ENCODE data around the gene ACSM5. TPM values are rescaled to one million over a fixed set of nuclear protein-coding genes. Genes with fewer than 3 reads are reported as not detected.
"Not testable (repeated sequence)": the region's sequence is repeated elsewhere in the genome, so short reads cannot be mapped to it uniquely, and the experiment has no call there.

ACSM5 gene
- total RNA-seq, 1 donor, result not detected

- no peaks in the 10 kb centered on the region for H3K9me3 ChIP-seq (ENCODE audit: low read depth, low read length)
These were observed 15.3 kb upstream of the ACSM5 start for GRCh38 chr16:20393801-20394577.

GRCh38 chr16:20395946-20396345, 13.4 kb upstream of the ACSM5 start:
- no peaks in the 10 kb centered on the region for H3K4me1 ChIP-seq (ENCODE audit: insufficient read depth, low read length)
- H3K9me3 ChIP-seq (ENCODE audit: low read depth, low read length), result no peaks in the 10 kb centered on the region
- H3K27me3 ChIP-seq (ENCODE audit: insufficient read depth, low read length), result no peaks in the 10 kb centered on the region
- no peak overlapping the region for H3K4me3 ChIP-seq (ENCODE audit: low read length)

More at GRCh38 chr16:20393801-20394577, 15.3 kb upstream of the ACSM5 start:
- no peak overlapping the region for H3K4me3 ChIP-seq (ENCODE audit: low read length)
- no peaks in the 10 kb centered on the region for H3K27me3 ChIP-seq (ENCODE audit: insufficient read depth, low read length)
- no peaks in the 10 kb centered on the region for H3K4me1 ChIP-seq (ENCODE audit: insufficient read depth, low read length)

DNA sequence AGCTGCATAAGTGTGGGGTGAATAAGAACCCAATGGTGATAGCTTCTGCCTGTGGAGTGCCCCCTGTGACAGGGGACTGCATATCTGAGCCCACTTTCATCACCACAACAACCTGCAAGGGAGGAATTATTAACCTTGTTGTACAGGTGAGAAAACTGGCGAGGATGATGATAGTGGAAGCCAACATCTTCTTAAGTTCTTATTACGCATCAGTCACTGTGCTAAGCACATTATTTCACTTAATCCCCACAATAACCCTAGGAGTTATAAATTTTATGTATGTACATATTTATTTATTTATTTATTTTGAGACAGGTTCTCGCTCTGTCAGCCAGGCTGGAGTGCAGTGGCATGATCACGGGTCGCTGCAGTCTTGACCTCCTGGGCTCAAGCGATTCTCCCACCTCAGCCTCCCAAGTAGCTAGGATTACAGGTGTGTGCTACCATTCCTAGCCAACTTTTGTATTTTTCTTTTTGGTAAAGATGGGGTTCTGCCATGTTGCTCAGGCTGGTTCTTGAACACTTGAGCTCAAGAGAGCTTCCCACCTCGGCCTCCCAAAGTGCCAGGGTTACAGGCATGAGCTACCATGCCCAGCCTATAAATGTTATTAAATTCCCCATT, 12.4 kb upstream of the ACSM5 start:
- no peak overlapping the region for H3K4me3 ChIP-seq (ENCODE audit: low read length)
- no peaks in the 10 kb centered on the region for H3K4me1 ChIP-seq (ENCODE audit: insufficient read depth, low read length)
- no peaks in the 10 kb centered on the region for H3K9me3 ChIP-seq (ENCODE audit: low read depth, low read length)
- H3K27me3 ChIP-seq (ENCODE audit: insufficient read depth, low read length), result no peaks in the 10 kb centered on the region

DNA sequence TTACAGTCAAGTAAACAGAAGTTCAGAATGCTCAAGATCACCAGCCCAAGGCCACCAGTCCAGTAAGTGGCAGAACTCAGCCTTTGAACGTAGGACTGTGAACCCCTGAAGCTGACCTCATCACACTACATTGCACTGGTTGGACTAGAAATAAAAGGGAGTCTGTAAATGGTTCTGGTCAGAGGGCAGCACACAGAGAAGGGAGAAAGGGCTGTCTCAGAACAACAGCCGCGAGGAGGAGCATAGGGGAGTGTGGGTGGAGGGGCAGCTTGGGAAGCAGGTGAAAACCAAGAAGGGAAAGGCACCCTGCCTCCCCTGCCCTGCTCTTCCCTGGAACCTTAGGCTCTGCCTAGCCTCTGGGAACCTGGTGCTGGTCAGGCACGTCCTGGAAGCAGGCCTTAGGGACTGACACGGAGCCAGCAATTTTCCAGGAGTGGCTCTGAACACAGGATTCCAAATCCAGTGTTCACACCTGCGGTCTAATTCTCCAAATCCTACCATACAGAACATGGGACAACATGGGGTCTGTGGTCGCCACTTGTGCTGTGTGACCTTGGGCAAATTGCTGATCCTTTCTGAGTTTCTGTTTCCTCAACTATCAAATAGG, 11.8 kb upstream of the ACSM5 start:
- H3K27me3 ChIP-seq (ENCODE audit: insufficient read depth, low read length), result no peaks in the 10 kb centered on the region
- H3K4me1 ChIP-seq (ENCODE audit: insufficient read depth, low read length), result no peaks in the 10 kb centered on the region
- no peak overlapping the region for H3K4me3 ChIP-seq (ENCODE audit: low read length)
- no peaks in the 10 kb centered on the region for H3K9me3 ChIP-seq (ENCODE audit: low read depth, low read length)

- Histone ChIP-seq H3K27me3 (ENCODE audit: insufficient read depth, low read length) (no peaks in the 10 kb centered on the region), H3K9me3 (ENCODE audit: low read depth, low read length) (no peaks in the 10 kb centered on the region), H3K4me1 (ENCODE audit: insufficient read depth, low read length) (no peaks in the 10 kb centered on the region), H3K4me3 (ENCODE audit: low read length) (no peak overlapping the region)
These were observed 10.7 kb upstream of the ACSM5 start for GRCh38 chr16:20398603-20399002.

- H3K9me3 ChIP-seq (ENCODE audit: low read depth, low read length), result no peaks in the 10 kb centered on the region
- H3K4me3 ChIP-seq (ENCODE audit: low read length), result no peak overlapping the region
- H3K27me3 ChIP-seq (ENCODE audit: insufficient read depth, low read length), result no peaks in the 10 kb centered on the region
- H3K4me1 ChIP-seq (ENCODE audit: insufficient read depth, low read length), result no peaks in the 10 kb centered on the region
These were observed 10.1 kb upstream of the ACSM5 start for GRCh38 chr16:20399185-20399584.

GRCh38 chr16:20401066-20401465, 8.3 kb upstream of the ACSM5 start:
- H3K4me1 ChIP-seq (ENCODE audit: insufficient read depth, low read length), result no peaks in the 10 kb centered on the region
- H3K27me3 ChIP-seq (ENCODE audit: insufficient read depth, low read length), result no peaks in the 10 kb centered on the region
- H3K9me3 ChIP-seq (ENCODE audit: low read depth, low read length), result no peaks in the 10 kb centered on the region
- H3K4me3 ChIP-seq (ENCODE audit: low read length), result no peak overlapping the region

DNA sequence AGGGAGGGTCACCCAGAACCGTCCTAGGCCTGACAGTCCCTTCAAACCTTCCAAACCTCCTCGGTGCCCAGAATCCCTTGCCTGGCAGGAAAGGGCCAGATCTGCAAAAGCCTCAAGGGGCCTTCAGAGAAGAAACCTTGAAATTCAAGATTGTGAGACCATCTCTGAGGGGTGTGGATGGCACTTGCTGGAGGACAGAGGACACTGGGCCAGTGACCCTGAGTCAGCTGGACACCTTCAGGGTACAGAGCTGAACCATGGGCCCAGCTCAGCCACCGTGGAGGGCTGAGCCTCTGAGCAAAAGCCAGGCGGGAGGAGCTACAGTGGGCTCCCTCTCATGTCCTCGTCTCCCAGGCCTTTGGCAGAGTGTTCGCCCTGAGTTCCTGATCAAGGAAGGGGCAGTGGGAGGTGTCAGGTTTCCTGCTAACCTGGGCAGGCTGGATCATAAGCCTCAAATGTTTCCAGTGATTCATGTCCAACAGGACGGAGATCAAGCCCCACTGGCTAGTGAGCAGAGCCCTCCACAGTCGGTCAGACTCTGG, 7.8 kb upstream of the ACSM5 start:
- Histone ChIP-seq H3K27me3 (ENCODE audit: insufficient read depth, low read length) (no peaks in the 10 kb centered on the region), H3K4me3 (ENCODE audit: low read length) (no peak overlapping the region), H3K4me1 (ENCODE audit: insufficient read depth, low read length) (no peaks in the 10 kb centered on the region), H3K9me3 (ENCODE audit: low read depth, low read length) (no peaks in the 10 kb centered on the region)

- no peaks in the 10 kb centered on the region for H3K9me3 ChIP-seq (ENCODE audit: low read depth, low read length)
- H3K4me3 ChIP-seq (ENCODE audit: low read length), result no peak overlapping the region
- H3K27me3 ChIP-seq (ENCODE audit: insufficient read depth, low read length), result no peaks in the 10 kb centered on the region
- no peaks in the 10 kb centered on the region for H3K4me1 ChIP-seq (ENCODE audit: insufficient read depth, low read length)
These were observed 6.7 kb upstream of the ACSM5 start for GRCh38 chr16:20402651-20403050.

GRCh38 chr16:20404637-20405036, 4.7 kb upstream of the ACSM5 start, which contains the start of gene PDILT:
PDILT (minus strand) TSS chr16:20404737; CDS start chr16:20399300, 5,437 bp downstream.
- no peak within 1 kb of the TSS for H3K4me3 ChIP-seq (ENCODE audit: low read length)
- H3K27me3 ChIP-seq (ENCODE audit: insufficient read depth, low read length), result no peaks in the 10 kb centered on the region
- peaks cover 4% of the 10 kb centered on the region for H3K4me1 ChIP-seq (ENCODE audit: insufficient read depth, low read length)

GRCh38 chr16:20410121-20410723, 888 bp downstream of the ACSM5 start:
- H3K9me3 ChIP-seq (ENCODE audit: low read depth, low read length), result no peaks in the 10 kb centered on the region
- peaks cover 12% of the 10 kb centered on the region for H3K4me1 ChIP-seq (ENCODE audit: insufficient read depth, low read length)
- peaks cover 2% of the 10 kb centered on the region for H3K27me3 ChIP-seq (ENCODE audit: insufficient read depth, low read length)
- no peak overlapping the region for H3K4me3 ChIP-seq (ENCODE audit: low read length)

More at GRCh38 chr16:20404637-20405036, 4.7 kb upstream of the ACSM5 start, which contains the start of gene PDILT:
- H3K9me3 ChIP-seq (ENCODE audit: low read depth, low read length), result no peaks in the 10 kb centered on the region

GRCh38 chr16:20411055-20411454, 1.7 kb downstream of the ACSM5 start:
- H3K9me3 ChIP-seq (ENCODE audit: low read depth, low read length), result no peaks in the 10 kb centered on the region
- peaks cover 4% of the 10 kb centered on the region for H3K27me3 ChIP-seq (ENCODE audit: insufficient read depth, low read length)
- H3K4me3 ChIP-seq (ENCODE audit: low read length), result no peak overlapping the region
- H3K4me1 ChIP-seq (ENCODE audit: insufficient read depth, low read length), result peaks cover 12% of the 10 kb centered on the region

DNA sequence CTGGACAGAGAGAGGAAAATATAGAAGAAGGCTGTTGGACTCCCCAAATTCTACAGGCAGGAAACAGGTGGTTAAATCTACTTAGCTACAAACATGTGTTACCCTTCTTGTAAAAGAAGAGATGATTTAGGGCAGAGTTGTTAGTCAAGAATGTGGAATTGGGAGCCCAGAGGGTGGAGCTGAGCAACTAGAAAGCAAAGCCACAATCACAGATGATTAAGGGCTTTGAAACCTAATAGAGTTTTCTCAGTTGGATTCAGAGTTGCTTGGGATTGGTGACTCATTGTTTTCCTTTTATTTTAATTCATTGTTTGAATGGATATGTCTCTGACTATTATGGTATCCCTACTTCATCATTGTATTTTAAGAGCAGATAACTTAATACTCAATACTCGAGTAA, 6.2 kb downstream of the ACSM5 start:
- H3K4me1 ChIP-seq (ENCODE audit: insufficient read depth, low read length), result peaks cover 2% of the 10 kb centered on the region
- no peaks in the 10 kb centered on the region for H3K9me3 ChIP-seq (ENCODE audit: low read depth, low read length)
- no peak overlapping the region for H3K4me3 ChIP-seq (ENCODE audit: low read length)
- peaks cover 4% of the 10 kb centered on the region for H3K27me3 ChIP-seq (ENCODE audit: insufficient read depth, low read length)

GRCh38 chr16:20419093-20419492, 9.8 kb downstream of the ACSM5 start:
- not testable (repeated sequence) for H3K4me3 ChIP-seq (ENCODE audit: low read length); H3K27me3 ChIP-seq (ENCODE audit: insufficient read depth, low read length); H3K9me3 ChIP-seq (ENCODE audit: low read depth, low read length); H3K4me1 ChIP-seq (ENCODE audit: insufficient read depth, low read length)

- not testable (repeated sequence) for H3K4me3 ChIP-seq (ENCODE audit: low read length); H3K9me3 ChIP-seq (ENCODE audit: low read depth, low read length); H3K27me3 ChIP-seq (ENCODE audit: insufficient read depth, low read length); H3K4me1 ChIP-seq (ENCODE audit: insufficient read depth, low read length)
These were observed 12.4 kb downstream of the ACSM5 start for GRCh38 chr16:20421748-20422147.
